ENCODE measurements around the gene RBMS3. TPM values are rescaled to one million over a fixed set of nuclear protein-coding genes. Genes with fewer than 3 reads are reported as not detected.

RBMS3 gene
- total and polyA plus RNA-seq, 9 donors, result 11.6 to 79.2 (median 63.1) TPM

DNA sequence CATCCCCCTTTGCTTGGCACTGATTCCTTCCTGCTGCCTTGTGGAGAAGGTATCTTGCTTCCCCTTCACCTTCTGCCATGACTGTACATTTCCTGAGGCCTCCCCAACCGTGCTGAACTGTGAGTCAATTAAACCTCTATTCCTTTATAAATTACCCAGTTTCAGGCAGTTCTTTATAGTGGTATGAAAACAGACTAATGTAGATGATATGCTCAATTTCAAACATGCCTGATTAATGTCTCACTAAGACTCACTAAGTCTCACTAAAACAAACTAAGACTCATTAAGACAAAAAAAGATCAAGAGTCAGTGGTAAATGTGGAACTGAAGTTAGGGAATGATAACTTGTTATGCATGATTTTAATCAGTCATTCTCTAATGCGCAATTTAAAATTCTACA is 606.6 kb downstream of the RBMS3 start:
- no peak for DNase-seq
- WGBS, 3 donors, result 48 to 79% (median 63%) methylated on average over 2 of the region's 2 CpGs
- no peak for TF ChIP-seq EP300 (IDR thresholded peaks at IDR 0.05)
- TF ChIP-seq, protein P1, sequence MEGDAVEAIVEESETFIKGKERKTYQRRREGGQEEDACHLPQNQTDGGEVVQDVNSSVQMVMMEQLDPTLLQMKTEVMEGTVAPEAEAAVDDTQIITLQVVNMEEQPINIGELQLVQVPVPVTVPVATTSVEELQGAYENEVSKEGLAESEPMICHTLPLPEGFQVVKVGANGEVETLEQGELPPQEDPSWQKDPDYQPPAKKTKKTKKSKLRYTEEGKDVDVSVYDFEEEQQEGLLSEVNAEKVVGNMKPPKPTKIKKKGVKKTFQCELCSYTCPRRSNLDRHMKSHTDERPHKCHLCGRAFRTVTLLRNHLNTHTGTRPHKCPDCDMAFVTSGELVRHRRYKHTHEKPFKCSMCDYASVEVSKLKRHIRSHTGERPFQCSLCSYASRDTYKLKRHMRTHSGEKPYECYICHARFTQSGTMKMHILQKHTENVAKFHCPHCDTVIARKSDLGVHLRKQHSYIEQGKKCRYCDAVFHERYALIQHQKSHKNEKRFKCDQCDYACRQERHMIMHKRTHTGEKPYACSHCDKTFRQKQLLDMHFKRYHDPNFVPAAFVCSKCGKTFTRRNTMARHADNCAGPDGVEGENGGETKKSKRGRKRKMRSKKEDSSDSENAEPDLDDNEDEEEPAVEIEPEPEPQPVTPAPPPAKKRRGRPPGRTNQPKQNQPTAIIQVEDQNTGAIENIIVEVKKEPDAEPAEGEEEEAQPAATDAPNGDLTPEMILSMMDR (IDR thresholded peaks at IDR 0.05), result no peak
- TF ChIP-seq POLR2A (IDR thresholded peaks at IDR 0.05), result no peak
- Histone ChIP-seq H3K4me3 (no peak overlapping the region), H3K9me3 (no peaks in the 10 kb centered on the region), H3K36me3 (no peaks in the 10 kb centered on the region), H3K27ac (no peak overlapping the region), H3K4me1 (ENCODE audit: insufficient read depth) (no peaks in the 10 kb centered on the region), H3K27me3 (no peaks in the 10 kb centered on the region)
- intact Hi-C loops (cut with DNase I), result no loop called here

DNA sequence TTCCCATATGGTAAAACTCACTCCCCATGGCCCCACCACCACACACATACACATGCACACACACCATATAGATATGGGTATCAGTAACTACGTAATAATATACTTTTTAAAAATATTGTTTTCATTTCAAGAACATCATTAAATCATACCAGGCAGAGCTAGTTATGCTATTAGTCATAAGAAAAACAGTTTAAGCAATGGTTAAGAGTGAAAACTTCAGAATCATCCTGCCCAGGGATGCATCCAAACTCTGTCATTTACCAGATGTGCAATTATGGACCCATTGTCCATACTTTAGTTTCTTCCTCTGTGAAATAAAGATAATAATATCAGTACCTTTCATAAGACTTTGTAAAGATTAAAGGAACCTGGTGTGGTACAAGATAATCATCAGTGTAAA is 608.3 kb downstream of the RBMS3 start:
- intact Hi-C loops (cut with DNase I), result no loop called here
- no peak for TF ChIP-seq POLR2A (IDR thresholded peaks at IDR 0.05)
- TF ChIP-seq EP300 (IDR thresholded peaks at IDR 0.05), result no peak
- TF ChIP-seq, protein P1 (IDR thresholded peaks at IDR 0.05), result no peak
- Histone ChIP-seq H3K27me3 (no peaks in the 10 kb centered on the region), H3K9me3 (no peaks in the 10 kb centered on the region), H3K27ac (no peak overlapping the region), H3K4me1 (ENCODE audit: insufficient read depth) (no peaks in the 10 kb centered on the region), H3K4me3 (no peak overlapping the region), H3K36me3 (no peaks in the 10 kb centered on the region)
- no peak for DNase-seq
- 73 to 80% (median 76%) methylated on average over 1 of the region's 1 CpG for WGBS, 3 donors

DNA sequence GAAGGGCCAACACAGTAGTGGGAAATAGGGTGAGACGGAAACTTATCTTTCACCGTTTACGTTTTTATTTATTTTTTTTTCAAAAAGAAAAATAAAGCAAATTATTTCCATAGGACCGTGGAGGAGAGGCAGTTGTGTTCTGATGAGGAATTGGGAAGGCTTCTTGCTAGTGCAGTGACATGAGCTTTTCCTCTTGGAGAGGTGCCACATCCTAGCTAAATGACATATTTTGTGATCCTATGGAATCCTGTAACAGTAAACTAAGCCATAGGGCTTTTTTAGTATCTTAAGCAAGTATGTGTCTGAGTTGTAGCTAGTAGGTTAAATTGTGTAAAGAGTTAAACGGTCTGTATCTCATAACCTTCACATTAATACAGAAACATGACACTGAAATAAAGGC is 609.9 kb downstream of the RBMS3 start:
- no peak overlapping the region for H3K4me3 ChIP-seq
- TF ChIP-seq EP300 (IDR thresholded peaks at IDR 0.05) (no peak), POLR2A (IDR thresholded peaks at IDR 0.05) (no peak)
- TF ChIP-seq, protein P1 (IDR thresholded peaks at IDR 0.05), result no peak
- no peak for DNase-seq
- H3K27ac ChIP-seq, result no peak overlapping the region
- no peaks in the 10 kb centered on the region for H3K4me1 ChIP-seq (ENCODE audit: insufficient read depth)
- intact Hi-C loops (cut with DNase I), result no loop called here
- no peaks in the 10 kb centered on the region for H3K9me3 ChIP-seq
- no peaks in the 10 kb centered on the region for H3K36me3 ChIP-seq
- H3K27me3 ChIP-seq, result no peaks in the 10 kb centered on the region
- WGBS, 3 donors, result 66 to 80% (median 72%) methylated on average over 5 of the region's 5 CpGs

DNA sequence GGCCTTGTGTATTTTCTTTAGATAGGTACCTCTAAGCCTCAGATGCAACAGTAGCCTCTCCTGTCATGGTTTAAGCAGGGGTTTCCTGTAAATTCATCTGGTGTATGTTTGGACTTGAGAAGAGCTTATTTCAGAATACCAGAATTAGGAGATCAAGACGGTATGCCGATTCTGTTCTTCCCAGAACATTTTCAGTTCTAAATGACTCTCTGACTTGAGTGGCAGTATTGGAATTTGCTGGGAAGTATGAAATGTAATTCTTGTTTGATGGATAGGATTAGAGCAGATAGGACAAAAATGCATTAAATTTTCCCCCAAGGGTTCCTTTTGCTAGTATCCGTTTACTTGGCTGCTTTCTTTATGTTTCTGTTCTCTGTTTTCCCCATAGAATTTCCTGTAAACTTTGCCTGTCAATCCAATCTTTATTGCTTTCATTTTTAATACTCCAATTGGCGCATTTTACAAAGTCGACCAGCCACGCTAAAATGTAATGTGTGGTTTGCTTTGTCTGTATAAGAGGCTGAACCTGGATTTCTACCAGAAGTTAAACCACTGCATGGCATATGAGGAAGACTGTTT is 612.2 kb downstream of the RBMS3 start:
- Histone ChIP-seq H3K9me3 (no peaks in the 10 kb centered on the region), H3K4me1 (ENCODE audit: insufficient read depth) (no peaks in the 10 kb centered on the region), H3K36me3 (no peaks in the 10 kb centered on the region), H3K27me3 (no peaks in the 10 kb centered on the region), H3K4me3 (no peak overlapping the region), H3K27ac (no peak overlapping the region)
- no peak for DNase-seq
- WGBS, 3 donors, result 90 to 93% (median 92%) methylated on average over 6 of the region's 6 CpGs
- intact Hi-C loops (cut with DNase I), result no loop called here
- TF ChIP-seq, protein P1 (IDR thresholded peaks at IDR 0.05), result no peak
- TF ChIP-seq POLR2A (IDR thresholded peaks at IDR 0.05), result no peak
- no peak for TF ChIP-seq EP300 (IDR thresholded peaks at IDR 0.05)
